Fibroblast of lung (primary cell): ENCODE measurements around the gene PRKCA. TPM values are rescaled to one million over a fixed set of nuclear protein-coding genes. Genes with fewer than 3 reads are reported as not detected.

ENCODE experiments used
- DNase-seq, 2 donors: peaks; one replicate each; pipeline versions ENCODE4 v3.0.0 to v3.0.0-alpha.2; 2010; ENCODE audit warnings: low read depth in 2 of 2
- H2AFZ ChIP-seq: 2 replicates; pipeline ENCODE4 v1.5.1; 2012; ENCODE audit warnings: low read length, control low read depth, inconsistent platforms
- H3K27ac ChIP-seq: 2 replicates; pipeline ENCODE4 v1.5.1; 2011; ENCODE audit warnings: low read length, control low read depth; ENCODE audit not compliant: insufficient read depth
- H3K27me3 ChIP-seq: 2 replicates; pipeline ENCODE4 v1.5.1; 2011; ENCODE audit warnings: mild to moderate bottlenecking, low read length; ENCODE audit not compliant: control insufficient read depth, insufficient read depth
- H3K36me3 ChIP-seq: 2 replicates; pipeline ENCODE4 v1.5.1; 2011; ENCODE audit warnings: low read length; ENCODE audit not compliant: control insufficient read depth, insufficient read depth
- H3K4me1 ChIP-seq: 2 replicates; pipeline ENCODE4 v1.5.1; 2011; ENCODE audit warnings: low read length; ENCODE audit not compliant: control insufficient read depth, insufficient read depth; ENCODE audit errors: extremely low read depth
- H3K4me2 ChIP-seq: 2 replicates; pipeline ENCODE4 v1.5.1; 2011; ENCODE audit warnings: low read length, control low read depth; ENCODE audit not compliant: insufficient read depth; ENCODE audit errors: extremely low read depth
- H3K4me3 ChIP-seq, 4 experiments: fragments of 200-600 bp in 1 of 4; sonication (generic) in 1 of 4; replicated peaks in 1 of 4; 2 replicates each; pipeline ENCODE4 v1.5.1; 2011 to 2016; ENCODE audit warnings: low read length in 4 of 4, low read depth in 3 of 4, mild to moderate bottlenecking in 3 of 4, control low read depth in 2 of 4, inconsistent platforms in 1 of 4, mixed read lengths in 1 of 4; ENCODE audit not compliant: insufficient read depth in 1 of 4; ENCODE audit errors: control extremely low read depth in 1 of 4
- H3K79me2 ChIP-seq: 2 replicates; pipeline ENCODE4 v1.5.1; 2012; ENCODE audit warnings: mild to moderate bottlenecking, low read length, inconsistent platforms; ENCODE audit not compliant: control insufficient read depth, insufficient read depth
- H3K9ac ChIP-seq: 2 replicates; pipeline ENCODE4 v1.5.1; 2011; ENCODE audit warnings: mild to moderate bottlenecking, low read length, control low read depth; ENCODE audit not compliant: insufficient read depth
- H3K9me3 ChIP-seq: 2 replicates; pipeline ENCODE4 v1.5.1; 2012; ENCODE audit warnings: low read depth, low read length; ENCODE audit not compliant: control insufficient read depth, insufficient read depth
- H4K20me1 ChIP-seq: 2 replicates; pipeline ENCODE4 v1.5.1; 2011; ENCODE audit warnings: low read length; ENCODE audit not compliant: control insufficient read depth, insufficient read depth; ENCODE audit errors: extremely low read depth
- EZH2 ChIP-seq: IDR thresholded peaks from 2 replicates; pipeline ENCODE4 v1.5.1; 2012; ENCODE audit warnings: low read length, control low read depth, mild to moderate bottlenecking; ENCODE audit errors: missing control alignments
- polyA plus RNA-seq, 2 donors: library from polyadenylated mRNA; depleted of rRNA in 1 of 2; stranded (reverse) in 1 of 2; unstranded in 1 of 2; fragments of >200 nt; gene quantifications; 2 replicates each; pipeline ENCODE4 v1.2.1, GENCODE V29; 2011 to 2012; ENCODE audit warnings: missing spikeins in 1 of 2
- total RNA-seq: library from RNA; depleted of rRNA; stranded (reverse); fragments of >200 nt; gene quantifications from 2 replicates; pipeline ENCODE4 v1.2.1, GENCODE V29; 2014
- TF ChIP-seq, protein P1 (sequence below), 2 donors: IDR thresholded peaks in 1 of 2; conservative IDR thresholded peaks in 1 of 2; 1 replicate in 1 of 2; 2 replicates in 1 of 2; pipeline ENCODE4 v1.5.1; 2011 to 2012; ENCODE audit warnings: low read length in 2 of 2, control low read depth in 1 of 2, inconsistent platforms in 1 of 2, low read depth in 1 of 2, mild to moderate bottlenecking in 1 of 2

The PRKCA gene
- total and polyA plus RNA-seq, 2 donors (not counting 1 experiment from before 2014, with no cell fraction given) = 34.0 to 74.2 TPM

DNA sequence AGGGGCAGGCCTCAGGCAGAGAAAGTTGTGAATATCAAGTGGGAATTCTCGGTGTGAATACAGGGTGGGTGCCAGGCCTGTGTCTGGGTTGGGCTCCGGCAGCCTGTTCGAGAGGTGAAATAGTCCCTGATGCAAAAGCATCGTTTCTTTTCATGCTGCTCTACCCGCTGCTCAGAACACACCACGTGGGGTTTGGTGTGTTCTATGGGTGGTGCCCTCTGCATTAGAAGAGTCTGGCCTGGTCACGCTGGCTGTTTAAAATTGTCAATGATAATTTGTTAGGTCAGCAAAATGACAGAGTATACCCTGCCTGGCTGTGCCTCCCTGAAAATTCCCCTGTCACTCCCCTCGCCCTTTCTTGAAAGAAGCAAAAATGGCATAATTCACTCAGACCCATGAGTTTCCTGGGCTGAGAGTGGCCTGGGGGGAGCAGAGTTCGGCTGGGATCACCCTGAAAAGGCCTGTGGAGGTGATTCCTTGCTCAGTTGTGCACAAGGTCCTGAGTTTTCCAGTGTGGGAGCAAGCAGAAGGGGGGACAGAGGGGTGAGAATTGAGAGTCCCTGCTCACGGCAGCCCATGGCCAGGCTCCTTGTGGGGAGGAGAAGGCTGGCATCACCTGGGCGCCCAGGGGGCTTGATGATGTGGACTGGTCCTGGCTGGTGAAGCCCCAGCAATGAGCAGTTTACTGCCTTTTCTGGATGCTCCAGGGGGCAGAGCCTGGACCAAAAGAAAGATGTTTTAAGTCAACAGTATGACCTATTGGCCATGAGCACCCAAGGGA, 535.7 kb downstream of the PRKCA start:
- Histone ChIP-seq H3K27ac (no peak overlapping the region), H3K36me3 (no peaks in the 10 kb centered on the region), H3K9me3 (no peaks in the 10 kb centered on the region), H3K4me3 (no peak overlapping the region), H3K4me2 (no peak overlapping the region), H3K4me1 (no peaks in the 10 kb centered on the region), H2AFZ (no peak overlapping the region), H3K79me2 (no peaks in the 10 kb centered on the region), H3K27me3 (peaks cover 30% of the 10 kb centered on the region), H4K20me1 (no peaks in the 10 kb centered on the region), H3K9ac (no peak overlapping the region)
- TF ChIP-seq, protein P1, sequence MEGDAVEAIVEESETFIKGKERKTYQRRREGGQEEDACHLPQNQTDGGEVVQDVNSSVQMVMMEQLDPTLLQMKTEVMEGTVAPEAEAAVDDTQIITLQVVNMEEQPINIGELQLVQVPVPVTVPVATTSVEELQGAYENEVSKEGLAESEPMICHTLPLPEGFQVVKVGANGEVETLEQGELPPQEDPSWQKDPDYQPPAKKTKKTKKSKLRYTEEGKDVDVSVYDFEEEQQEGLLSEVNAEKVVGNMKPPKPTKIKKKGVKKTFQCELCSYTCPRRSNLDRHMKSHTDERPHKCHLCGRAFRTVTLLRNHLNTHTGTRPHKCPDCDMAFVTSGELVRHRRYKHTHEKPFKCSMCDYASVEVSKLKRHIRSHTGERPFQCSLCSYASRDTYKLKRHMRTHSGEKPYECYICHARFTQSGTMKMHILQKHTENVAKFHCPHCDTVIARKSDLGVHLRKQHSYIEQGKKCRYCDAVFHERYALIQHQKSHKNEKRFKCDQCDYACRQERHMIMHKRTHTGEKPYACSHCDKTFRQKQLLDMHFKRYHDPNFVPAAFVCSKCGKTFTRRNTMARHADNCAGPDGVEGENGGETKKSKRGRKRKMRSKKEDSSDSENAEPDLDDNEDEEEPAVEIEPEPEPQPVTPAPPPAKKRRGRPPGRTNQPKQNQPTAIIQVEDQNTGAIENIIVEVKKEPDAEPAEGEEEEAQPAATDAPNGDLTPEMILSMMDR (conservative IDR thresholded peaks at IDR 0.05 in 1 of 2, IDR thresholded peaks at IDR 0.05 in 1 of 2; ENCODE audit: low read depth in 1 of 2, low read length in 2 of 2) = no peak
- no peak for TF ChIP-seq EZH2
- no peak for DNase-seq

DNA sequence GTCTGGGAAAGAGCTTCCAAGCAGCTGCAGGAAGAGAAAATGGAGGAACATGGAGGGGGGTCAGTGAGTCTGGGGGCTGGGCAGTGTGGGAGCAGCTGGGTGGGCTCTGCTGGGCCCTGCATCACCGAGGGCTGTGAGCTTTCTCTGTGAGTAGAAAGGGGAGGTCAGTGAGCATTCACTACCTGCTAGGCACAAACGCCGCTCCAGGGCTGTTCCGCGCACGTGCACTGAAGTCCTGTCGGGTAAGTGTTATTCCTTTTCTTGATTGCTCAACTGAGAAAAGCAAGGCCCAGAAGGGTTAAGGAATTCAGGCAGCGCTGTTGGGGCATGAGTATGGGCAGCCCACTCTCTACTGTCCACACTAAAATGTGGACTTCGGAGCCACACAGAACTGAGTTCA, 537.2 kb downstream of the PRKCA start:
- DNase-seq = no peak
- no peaks in the 10 kb centered on the region for H3K9me3 ChIP-seq
- H3K4me1 ChIP-seq = no peaks in the 10 kb centered on the region
- H2AFZ ChIP-seq = no peak overlapping the region
- no peak overlapping the region for H3K4me2 ChIP-seq
- no peaks in the 10 kb centered on the region for H4K20me1 ChIP-seq
- no peak overlapping the region for H3K27ac ChIP-seq
- H3K9ac ChIP-seq = no peak overlapping the region
- H3K4me3 ChIP-seq = no peak overlapping the region
- no peak for TF ChIP-seq EZH2
- TF ChIP-seq, protein P1 (conservative IDR thresholded peaks at IDR 0.05 in 1 of 2, IDR thresholded peaks at IDR 0.05 in 1 of 2; ENCODE audit: low read depth in 1 of 2, low read length in 2 of 2) = no peak
- no peaks in the 10 kb centered on the region for H3K36me3 ChIP-seq
- no peaks in the 10 kb centered on the region for H3K79me2 ChIP-seq
- peaks cover 24% of the 10 kb centered on the region for H3K27me3 ChIP-seq

DNA sequence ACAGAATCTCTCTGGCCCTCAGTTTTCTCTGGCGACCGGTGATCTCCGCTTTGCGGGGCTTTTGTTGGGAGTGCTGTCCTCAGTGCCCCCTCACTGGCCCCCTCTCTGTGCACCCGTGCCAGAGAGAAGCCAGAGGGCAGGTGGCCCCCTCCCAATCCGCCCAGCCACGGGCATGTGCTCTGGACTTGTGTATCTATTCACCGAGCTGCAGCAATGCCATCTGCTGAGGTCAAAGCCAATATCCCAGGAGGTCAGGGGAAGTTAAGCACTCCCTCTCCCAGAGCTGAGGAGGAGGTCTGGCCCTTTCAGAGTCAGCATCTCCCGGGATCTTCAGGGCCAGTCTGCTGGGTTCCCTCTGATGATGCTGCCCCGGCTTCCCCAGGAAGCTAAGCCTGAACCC, 537.6 kb downstream of the PRKCA start:
- Histone ChIP-seq H3K4me3 (no peak overlapping the region), H3K79me2 (no peaks in the 10 kb centered on the region), H4K20me1 (no peaks in the 10 kb centered on the region), H2AFZ (no peak overlapping the region), H3K27me3 (peaks cover 20% of the 10 kb centered on the region), H3K9ac (no peak overlapping the region), H3K36me3 (no peaks in the 10 kb centered on the region), H3K27ac (no peak overlapping the region), H3K4me1 (no peaks in the 10 kb centered on the region), H3K9me3 (no peaks in the 10 kb centered on the region), H3K4me2 (no peak overlapping the region)
- no peak for DNase-seq
- no peak for TF ChIP-seq EZH2
- TF ChIP-seq, protein P1 (conservative IDR thresholded peaks at IDR 0.05 in 1 of 2, IDR thresholded peaks at IDR 0.05 in 1 of 2; ENCODE audit: low read depth in 1 of 2, low read length in 2 of 2) = no peak
